A549 (cell line): ENCODE results near the gene ZNF341.

Experiments
- POLR2A ChIP-seq: IDR thresholded peaks from 2 replicates; pipeline ENCODE4 v1.6.1; 2012; ENCODE audit warnings: mild to moderate bottlenecking, low read length
- RAD21 ChIP-seq, 2 experiments: fragments of >200 bp in 1 of 2; sonication (Bioruptor Twin) in 1 of 2; formaldehyde crosslinking in 1 of 2; IDR thresholded peaks in 1 of 2; conservative IDR thresholded peaks in 1 of 2; 2 replicates in 1 of 2; 3 replicates in 1 of 2; pipeline ENCODE4 v1.6.1; 2012 to 2018; ENCODE audit warnings: inconsistent platforms in 1 of 2
- RCOR1 ChIP-seq: fragments of 150-350 bp; IDR thresholded peaks from 2 replicates; pipeline ENCODE4 v1.6.1; 2014; ENCODE audit warnings: antibody characterized with exemption, low read length, low read depth
- TF ChIP-seq, protein P1 (sequence below): fragments of >200 bp; sonication (Bioruptor Twin); formaldehyde crosslinking; IDR thresholded peaks from 3 replicates; pipeline ENCODE4 v1.5.1; 2016

DNA sequence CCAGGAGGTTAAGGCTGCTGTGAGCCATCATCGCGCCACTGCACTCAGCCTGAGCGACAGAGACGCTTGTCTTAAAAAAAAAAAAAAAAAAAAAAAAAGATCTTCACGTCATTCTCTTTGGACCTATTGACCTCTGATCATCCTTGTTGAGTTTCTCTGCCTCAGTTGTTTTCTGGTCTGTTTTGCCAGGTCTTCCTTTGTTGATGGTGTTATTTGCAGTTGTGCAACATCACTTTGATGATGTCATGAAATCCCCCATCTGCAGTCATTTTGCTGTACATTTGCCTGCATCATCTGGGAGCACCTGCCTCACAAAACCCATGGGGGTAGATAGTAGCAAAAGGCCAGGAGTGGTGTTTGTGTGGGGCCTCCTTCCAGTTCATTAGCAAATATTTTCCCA lies 40.1 kb downstream of the ZNF341 start:
- no peak for TF ChIP-seq RAD21 (conservative IDR thresholded peaks at IDR 0.05 in 1 of 2, IDR thresholded peaks at IDR 0.05 in 1 of 2)
- no peak for TF ChIP-seq POLR2A
- TF ChIP-seq, protein P1, sequence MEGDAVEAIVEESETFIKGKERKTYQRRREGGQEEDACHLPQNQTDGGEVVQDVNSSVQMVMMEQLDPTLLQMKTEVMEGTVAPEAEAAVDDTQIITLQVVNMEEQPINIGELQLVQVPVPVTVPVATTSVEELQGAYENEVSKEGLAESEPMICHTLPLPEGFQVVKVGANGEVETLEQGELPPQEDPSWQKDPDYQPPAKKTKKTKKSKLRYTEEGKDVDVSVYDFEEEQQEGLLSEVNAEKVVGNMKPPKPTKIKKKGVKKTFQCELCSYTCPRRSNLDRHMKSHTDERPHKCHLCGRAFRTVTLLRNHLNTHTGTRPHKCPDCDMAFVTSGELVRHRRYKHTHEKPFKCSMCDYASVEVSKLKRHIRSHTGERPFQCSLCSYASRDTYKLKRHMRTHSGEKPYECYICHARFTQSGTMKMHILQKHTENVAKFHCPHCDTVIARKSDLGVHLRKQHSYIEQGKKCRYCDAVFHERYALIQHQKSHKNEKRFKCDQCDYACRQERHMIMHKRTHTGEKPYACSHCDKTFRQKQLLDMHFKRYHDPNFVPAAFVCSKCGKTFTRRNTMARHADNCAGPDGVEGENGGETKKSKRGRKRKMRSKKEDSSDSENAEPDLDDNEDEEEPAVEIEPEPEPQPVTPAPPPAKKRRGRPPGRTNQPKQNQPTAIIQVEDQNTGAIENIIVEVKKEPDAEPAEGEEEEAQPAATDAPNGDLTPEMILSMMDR, result no peak
- no peak for TF ChIP-seq RCOR1
